ENCODE data around the gene DGKI. TPM values are rescaled to one million over a fixed set of nuclear protein-coding genes. Genes with fewer than 3 reads are reported as not detected.

The DGKI gene
- total RNA-seq, 1 experiment from 2014 or later: 0.39 TPM

- intact Hi-C loops (cut with micrococcal nuclease; ENCODE audit: unreplicated experiment): no loop called here
- Histone ChIP-seq H3K9me3 (ENCODE audit: low read depth, low read length, poor library complexity, severe bottlenecking) (no peaks in the 10 kb centered on the region), H3K27me3 (replicated peaks; ENCODE audit: insufficient read depth, low read depth, low read length, poor library complexity) (peaks cover 4% of the 10 kb centered on the region), H3K36me3 (ENCODE audit: insufficient read depth, low read length, poor library complexity, severe bottlenecking) (no peaks in the 10 kb centered on the region), H3K4me1 (ENCODE audit: insufficient read depth, low read length, poor library complexity, severe bottlenecking) (no peaks in the 10 kb centered on the region), H3K4me3 (ENCODE audit: low read depth, low read length, poor library complexity, severe bottlenecking) (no peak overlapping the region), H3K27ac (ENCODE audit: low read depth, low read length, poor library complexity, severe bottlenecking) (no peak overlapping the region)
- no peak for DNase-seq (ENCODE audit: low spot score)
- no TSS peak for BruUV-seq (replicated peaks)
- ChIA-PET CTCF (no interaction called here), POLR2A (ENCODE audit: low non-redundant PET) (no interaction called here)
- TF ChIP-seq, protein P1, sequence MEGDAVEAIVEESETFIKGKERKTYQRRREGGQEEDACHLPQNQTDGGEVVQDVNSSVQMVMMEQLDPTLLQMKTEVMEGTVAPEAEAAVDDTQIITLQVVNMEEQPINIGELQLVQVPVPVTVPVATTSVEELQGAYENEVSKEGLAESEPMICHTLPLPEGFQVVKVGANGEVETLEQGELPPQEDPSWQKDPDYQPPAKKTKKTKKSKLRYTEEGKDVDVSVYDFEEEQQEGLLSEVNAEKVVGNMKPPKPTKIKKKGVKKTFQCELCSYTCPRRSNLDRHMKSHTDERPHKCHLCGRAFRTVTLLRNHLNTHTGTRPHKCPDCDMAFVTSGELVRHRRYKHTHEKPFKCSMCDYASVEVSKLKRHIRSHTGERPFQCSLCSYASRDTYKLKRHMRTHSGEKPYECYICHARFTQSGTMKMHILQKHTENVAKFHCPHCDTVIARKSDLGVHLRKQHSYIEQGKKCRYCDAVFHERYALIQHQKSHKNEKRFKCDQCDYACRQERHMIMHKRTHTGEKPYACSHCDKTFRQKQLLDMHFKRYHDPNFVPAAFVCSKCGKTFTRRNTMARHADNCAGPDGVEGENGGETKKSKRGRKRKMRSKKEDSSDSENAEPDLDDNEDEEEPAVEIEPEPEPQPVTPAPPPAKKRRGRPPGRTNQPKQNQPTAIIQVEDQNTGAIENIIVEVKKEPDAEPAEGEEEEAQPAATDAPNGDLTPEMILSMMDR (conservative IDR thresholded peaks at IDR 0.05; ENCODE audit: low read depth, low read length): no peak
- no peak for TF ChIP-seq EZH2 (IDR thresholded peaks at IDR 0.05; ENCODE audit: borderline replicate concordance, low read depth, low read length, poor library complexity, severe bottlenecking)
Measured at GRCh38 chr7:137488038-137488437, 358.7 kb downstream of the DGKI start.

DNA sequence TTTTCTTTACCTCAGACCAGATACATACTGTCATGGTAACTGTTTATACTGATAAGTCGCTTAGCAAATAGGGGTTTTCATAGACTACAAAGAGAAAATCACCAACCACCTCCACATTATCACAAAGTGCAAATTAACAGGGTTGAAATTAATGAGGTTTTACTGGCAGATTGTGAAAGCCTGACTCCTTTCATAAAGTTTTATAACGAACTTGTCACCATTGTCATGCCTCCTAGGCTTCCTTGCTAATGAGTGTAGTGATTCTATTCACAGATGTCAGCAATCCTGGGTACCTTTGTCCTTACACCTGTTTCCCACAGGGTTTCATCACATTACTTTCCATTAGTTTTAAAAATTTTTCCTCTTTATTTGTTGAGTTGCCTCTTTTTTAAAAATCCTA, 361.0 kb downstream of the DGKI start:
- DNase-seq (ENCODE audit: low spot score): no peak
- H3K4me3 ChIP-seq (ENCODE audit: low read depth, low read length, poor library complexity, severe bottlenecking): no peak overlapping the region
- H3K27me3 ChIP-seq (replicated peaks; ENCODE audit: insufficient read depth, low read depth, low read length, poor library complexity): peaks cover 4% of the 10 kb centered on the region
- BruUV-seq (replicated peaks): no TSS peak
- no peak overlapping the region for H3K27ac ChIP-seq (ENCODE audit: low read depth, low read length, poor library complexity, severe bottlenecking)
- no peaks in the 10 kb centered on the region for H3K9me3 ChIP-seq (ENCODE audit: low read depth, low read length, poor library complexity, severe bottlenecking)
- intact Hi-C loops (cut with micrococcal nuclease; ENCODE audit: unreplicated experiment): no loop called here
- ChIA-PET CTCF (no interaction called here), POLR2A (ENCODE audit: low non-redundant PET) (no interaction called here)
- no peaks in the 10 kb centered on the region for H3K36me3 ChIP-seq (ENCODE audit: insufficient read depth, low read length, poor library complexity, severe bottlenecking)
- no peak for TF ChIP-seq EZH2 (IDR thresholded peaks at IDR 0.05; ENCODE audit: borderline replicate concordance, low read depth, low read length, poor library complexity, severe bottlenecking)
- TF ChIP-seq, protein P1 (conservative IDR thresholded peaks at IDR 0.05; ENCODE audit: low read depth, low read length): no peak
- no peaks in the 10 kb centered on the region for H3K4me1 ChIP-seq (ENCODE audit: insufficient read depth, low read length, poor library complexity, severe bottlenecking)

- no peak overlapping the region for H3K27ac ChIP-seq (ENCODE audit: low read depth, low read length, poor library complexity, severe bottlenecking)
- H3K9me3 ChIP-seq (ENCODE audit: low read depth, low read length, poor library complexity, severe bottlenecking): no peaks in the 10 kb centered on the region
- no peaks in the 10 kb centered on the region for H3K4me1 ChIP-seq (ENCODE audit: insufficient read depth, low read length, poor library complexity, severe bottlenecking)
- ChIA-PET POLR2A (ENCODE audit: low non-redundant PET) (no interaction called here), CTCF (interaction anchor here (0.5 kb wide), 1 partner anchor 574 kb away, joined by 4 read pairs; no protein-coding TSS in a partner anchor)
- no peaks in the 10 kb centered on the region for H3K27me3 ChIP-seq (replicated peaks; ENCODE audit: insufficient read depth, low read depth, low read length, poor library complexity)
- no peaks in the 10 kb centered on the region for H3K36me3 ChIP-seq (ENCODE audit: insufficient read depth, low read length, poor library complexity, severe bottlenecking)
- intact Hi-C loops (cut with micrococcal nuclease; ENCODE audit: unreplicated experiment): no loop called here
- no TSS peak for BruUV-seq (replicated peaks)
- TF ChIP-seq EZH2 (IDR thresholded peaks at IDR 0.05; ENCODE audit: borderline replicate concordance, low read depth, low read length, poor library complexity, severe bottlenecking): no peak
- TF ChIP-seq, protein P1 (conservative IDR thresholded peaks at IDR 0.05; ENCODE audit: low read depth, low read length): no peak
- no peak overlapping the region for H3K4me3 ChIP-seq (ENCODE audit: low read depth, low read length, poor library complexity, severe bottlenecking)
- DNase-seq (ENCODE audit: low spot score): no peak
Measured at GRCh38 chr7:137484326-137484725, 362.4 kb downstream of the DGKI start.
